HCT116 (cell line): ENCODE measurements around the gene ERBB4. TPM values are rescaled to one million over a fixed set of nuclear protein-coding genes. Genes with fewer than 3 reads are reported as not detected.

Experiments
- ATAC-seq: fragments of 200-7000 bp; cut with Tn5 transposase; 2 replicates; pipeline ENCODE4 v1.9.1; 2020; ENCODE audit warnings: mild to moderate bottlenecking, moderate library complexity
- BruUV-seq: library from RNA; stranded (reverse); fragments of 400-500 nt; replicated peaks from 2 replicates; lab custom pipeline; 2021; lab: Mats Ljungman, UMichigan
- CTCF ChIA-PET: fragments of 300-600 bp; sonication (Branson Sonifier 250); formaldehyde crosslinking; loops from one replicate; lab custom pipeline; 2021; ENCODE audit warnings: antibody characterized with exemption; lab: Charles Lee
- POLR2A ChIA-PET: fragments of 300-600, 350-600 bp; sonication (Branson Sonifier 250); formaldehyde crosslinking; loops from one replicate; lab custom pipeline; 2021; ENCODE audit warnings: antibody characterized with exemption; lab: Charles Lee
- RAD21 ChIA-PET, 2 experiments: fragments of 300-600 bp; sonication (Branson Sonifier 250); formaldehyde crosslinking; loops; one replicate each; lab custom pipeline; 2023; ENCODE audit warnings: low total read pairs in 2 of 2; ENCODE audit not compliant: uncharacterized antibody in 2 of 2, unreplicated experiment in 2 of 2, low non-redundant PET in 1 of 2; lab: Charles Lee
- DNase-seq: peaks from one replicate; pipeline ENCODE4 v3.0.0-alpha.2; 2010; ENCODE audit warnings: low read depth, low spot score
- H2AFZ ChIP-seq: fragments of 200-600 bp; shearing (Covaris generic), sonication (generic); 2 replicates; pipeline ENCODE4 v1.6.1; 2017; ENCODE audit warnings: low read depth, mixed run types, mixed read lengths, antibody characterized with exemption, low read length; ENCODE audit not compliant: poor library complexity, severe bottlenecking
- H3K27ac ChIP-seq: 2 replicates; pipeline ENCODE4 v1.5.1; 2012; ENCODE audit warnings: low read depth, low read length
- H3K27me3 ChIP-seq: fragments of 200-600 bp; sonication (generic); 2 replicates; pipeline ENCODE4 v1.6.1; 2016; ENCODE audit warnings: mixed run types, low read length, mixed read lengths; ENCODE audit not compliant: insufficient read depth
- H3K36me3 ChIP-seq, 2 experiments: fragments of 200-500 bp in 1 of 2; fragments of 200-600 bp in 1 of 2; sonication (Bioruptor generic) in 1 of 2; sonication (generic) in 1 of 2; 2 replicates each; pipeline versions ENCODE4 v1.5.1 to v1.6.1; 2014 to 2016; ENCODE audit warnings: low read length in 2 of 2, inconsistent platforms in 1 of 2, mixed read lengths in 1 of 2, mixed run types in 1 of 2; ENCODE audit not compliant: insufficient read depth in 2 of 2, control insufficient read depth in 1 of 2
- H3K4me1 ChIP-seq, 2 experiments: fragments of 200-600 bp in 1 of 2; sonication (generic) in 1 of 2; 2 replicates each; pipeline versions ENCODE4 v1.5.1 to v1.6.1; 2012 to 2017; ENCODE audit warnings: low read length in 2 of 2, inconsistent platforms in 1 of 2, mild to moderate bottlenecking in 1 of 2, mixed read lengths in 1 of 2, mixed run types in 1 of 2, moderate library complexity in 1 of 2; ENCODE audit not compliant: insufficient read depth in 2 of 2, control insufficient read depth in 1 of 2
- H3K4me2 ChIP-seq: fragments of 200-600 bp; sonication (generic); 2 replicates; pipeline ENCODE4 v1.6.1; 2017; ENCODE audit warnings: mixed run types, low read length, mixed read lengths
- H3K4me3 ChIP-seq, 2 experiments: fragments of 200-600 bp in 1 of 2; sonication (generic) in 1 of 2; replicated peaks in 1 of 2; 2 replicates each; pipeline ENCODE4 v1.5.1; 2011 to 2016; ENCODE audit warnings: low read length in 2 of 2, control low read depth in 1 of 2, low read depth in 1 of 2, mild to moderate bottlenecking in 1 of 2, mixed read lengths in 1 of 2, mixed run types in 1 of 2
- H3K79me2 ChIP-seq: fragments of 200-600 bp; sonication (generic); 2 replicates; pipeline ENCODE4 v1.6.1; 2017; ENCODE audit warnings: mild to moderate bottlenecking, mixed run types, low read length, moderate library complexity, mixed read lengths; ENCODE audit not compliant: insufficient read depth
- H3K9ac ChIP-seq: fragments of 200-600 bp; sonication (generic); 2 replicates; pipeline ENCODE4 v1.6.1; 2016; ENCODE audit warnings: low read length, mixed read lengths
- H3K9me2 ChIP-seq: fragments of 200-600 bp; sonication (generic), shearing (Covaris generic); 2 replicates; pipeline ENCODE4 v1.6.1; 2017; ENCODE audit warnings: mixed run types, mild to moderate bottlenecking, moderate library complexity; ENCODE audit not compliant: insufficient read depth
- H3K9me3 ChIP-seq, 2 experiments: fragments of 200-500 bp in 1 of 2; fragments of 200-600 bp in 1 of 2; sonication (Bioruptor generic) in 1 of 2; sonication (generic) in 1 of 2; 2 replicates each; pipeline ENCODE4 v1.6.1; 2014 to 2017; ENCODE audit warnings: low read length in 2 of 2, mixed read lengths in 2 of 2, inconsistent platforms in 1 of 2, low read depth in 1 of 2, mild to moderate bottlenecking in 1 of 2, mixed run types in 1 of 2, moderate library complexity in 1 of 2; ENCODE audit not compliant: control insufficient read depth in 1 of 2, insufficient read depth in 1 of 2
- H4K20me1 ChIP-seq: fragments of 200-600 bp; sonication (generic), shearing (Covaris generic); 2 replicates; pipeline ENCODE4 v1.6.1; 2017; ENCODE audit warnings: mixed run types, mild to moderate bottlenecking, moderate library complexity; ENCODE audit not compliant: insufficient read depth
- CBX3 ChIP-seq: IDR thresholded peaks from 2 replicates; pipeline ENCODE4 v1.6.1; 2012; ENCODE audit warnings: low read depth
- EGR1 ChIP-seq: IDR thresholded peaks from 2 replicates; pipeline ENCODE4 v1.6.1; 2012; ENCODE audit warnings: low read depth
- EZH2phosphoT487 ChIP-seq: fragments of 200-600 bp; IDR thresholded peaks from 2 replicates; pipeline ENCODE4 v1.6.1; 2018; ENCODE audit warnings: antibody characterized with exemption, borderline replicate concordance
- JUND ChIP-seq: IDR thresholded peaks from 2 replicates; pipeline ENCODE4 v1.6.1; 2012
- REST ChIP-seq: IDR thresholded peaks from 2 replicates; pipeline ENCODE4 v1.6.1; 2012; ENCODE audit warnings: low read depth
- SIN3A ChIP-seq: IDR thresholded peaks from 2 replicates; pipeline ENCODE4 v1.6.1; 2012; ENCODE audit warnings: low read depth
- SP1 ChIP-seq: IDR thresholded peaks from 2 replicates; pipeline ENCODE4 v1.6.1; 2012; ENCODE audit warnings: low read depth
- TCF7L2 ChIP-seq: IDR thresholded peaks from 2 replicates; pipeline ENCODE4 v1.7.0; 2011; ENCODE audit warnings: borderline replicate concordance, inconsistent platforms; ENCODE audit not compliant: insufficient read depth, insufficient read length; ENCODE audit errors: extremely low read depth
- ZFX ChIP-seq: fragments of 450-650 bp; IDR thresholded peaks from 2 replicates; pipeline ENCODE4 v1.6.1; 2017
- ZNF274 ChIP-seq: fragments of 200-500 bp; sonication (Bioruptor generic); IDR thresholded peaks from 2 replicates; pipeline ENCODE4 v1.6.1; 2014; ENCODE audit warnings: mild to moderate bottlenecking, low read depth, low read length, inconsistent platforms
- intact Hi-C: fragments of 100-400 bp; cut with micrococcal nuclease; formaldehyde crosslinking; loops from 2 replicates; pipeline ENCODE4 v1.10.0; 2022
- total RNA-seq: library from RNA; stranded (reverse); gene quantifications from one replicate; pipeline ENCODE4 v1.2.1, GENCODE V29; 2021; ENCODE audit not compliant: unreplicated experiment

The ERBB4 gene
- total RNA-seq, 1 experiment from 2014 or later: 0.10 TPM

- ATAC-seq: no peak
- ChIA-PET POLR2A (no interaction called here), CTCF (no interaction called here), RAD21 (no interaction called here)
- Histone ChIP-seq H4K20me1 (no peaks in the 10 kb centered on the region), H3K9me3 (no peaks in the 10 kb centered on the region), H2AFZ (no peak overlapping the region), H3K4me1 (no peaks in the 10 kb centered on the region), H3K4me2 (no peak overlapping the region), H3K27me3 (no peaks in the 10 kb centered on the region), H3K4me3 (no peak overlapping the region), H3K27ac (no peak overlapping the region), H3K9me2 (no peaks in the 10 kb centered on the region), H3K9ac (no peak overlapping the region), H3K36me3 (no peaks in the 10 kb centered on the region), H3K79me2 (no peaks in the 10 kb centered on the region)
- intact Hi-C loops: no loop called here
- TF ChIP-seq SP1 (no peak), TCF7L2 (no peak), SIN3A (no peak), CBX3 (no peak), JUND (no peak), EZH2phosphoT487 (no peak), REST (no peak), EGR1 (no peak), ZNF274 (no peak), ZFX (no peak)
- BruUV-seq: no TSS peak
- no peak for DNase-seq
Measured at GRCh38 chr2:212288308-212288707, 250.3 kb downstream of the ERBB4 start.
